Endothelial cell of umbilical vein (primary cell): ENCODE data around the gene CEP128. TPM values are rescaled to one million over a fixed set of nuclear protein-coding genes. Genes with fewer than 3 reads are reported as not detected.

Experiments used
- BruUV-seq: library from RNA; stranded (reverse); fragments of 400-500 nt; replicated peaks from 2 replicates; lab custom pipeline; 2021; lab: Mats Ljungman, UMichigan
- CTCF ChIA-PET: fragments of 300-600, 350-600 bp; sonication (Branson Sonifier 250); formaldehyde crosslinking; loops from one replicate; lab custom pipeline; 2021; ENCODE audit warnings: antibody characterized with exemption, inconsistent platforms; lab: Charles Lee
- POLR2A ChIA-PET: fragments of 300-600, 350-600 bp; sonication (Branson Sonifier 250); formaldehyde crosslinking; loops from one replicate; lab custom pipeline; 2021; ENCODE audit warnings: antibody characterized with exemption, inconsistent platforms; lab: Charles Lee
- DNase-seq: peaks from one replicate; pipeline ENCODE4 v3.0.0-alpha.2; 2011; ENCODE audit warnings: low read depth, low spot score
- FAIRE-seq: peaks from 2 replicates; lab custom pipeline; 2011; peaks lifted over from hg19 to GRCh38; lab: Jason Lieb, UNC
- H2AFZ ChIP-seq: 2 replicates; pipeline ENCODE4 v1.6.0; 2012; ENCODE audit warnings: low read depth, low read length, control low read depth, inconsistent platforms
- H3K27ac ChIP-seq: 2 replicates; pipeline ENCODE4 v1.5.1; 2011; ENCODE audit warnings: low read depth, mild to moderate bottlenecking, control low read depth, low read length, moderate library complexity; ENCODE audit not compliant: insufficient read depth
- H3K27me3 ChIP-seq, 2 experiments: 2 replicates each; pipeline versions ENCODE4 v1.6.0 to v1.6.1; 2011; ENCODE audit warnings: low read length in 2 of 2, mixed read lengths in 1 of 2; ENCODE audit not compliant: control insufficient read depth in 2 of 2, insufficient read depth in 2 of 2
- H3K36me3 ChIP-seq, 2 experiments: 2 replicates in 1 of 2; 3 replicates in 1 of 2; pipeline ENCODE4 v1.5.1; 2011; ENCODE audit warnings: low read length in 2 of 2, mild to moderate bottlenecking in 1 of 2, moderate library complexity in 1 of 2; ENCODE audit not compliant: control insufficient read depth in 2 of 2, insufficient read depth in 2 of 2; ENCODE audit errors: extremely low read depth in 1 of 2
- H3K4me1 ChIP-seq: 3 replicates; pipeline ENCODE4 v1.5.1; 2011; ENCODE audit warnings: mild to moderate bottlenecking, low read length; ENCODE audit not compliant: control insufficient read depth, insufficient read depth; ENCODE audit errors: extremely low read depth
- H3K4me2 ChIP-seq: 2 replicates; pipeline ENCODE4 v1.6.1; 2011; ENCODE audit warnings: low read length, control low read depth, mixed read lengths; ENCODE audit not compliant: insufficient read depth
- H3K4me3 ChIP-seq, 3 experiments: fragments of 200-600 bp in 1 of 3; sonication (generic), shearing (Covaris generic) in 1 of 3; replicated peaks in 1 of 3; 2 replicates each; pipeline ENCODE4 v1.5.1; 2011 to 2016; ENCODE audit warnings: control low read depth in 3 of 3, low read length in 3 of 3, mild to moderate bottlenecking in 2 of 3, inconsistent platforms in 1 of 3, low read depth in 1 of 3, moderate library complexity in 1 of 3; ENCODE audit not compliant: insufficient read depth in 1 of 3
- H3K79me2 ChIP-seq: 2 replicates; pipeline ENCODE4 v1.6.0; 2012; ENCODE audit warnings: low read length, inconsistent platforms; ENCODE audit not compliant: control insufficient read depth, insufficient read depth
- H3K9ac ChIP-seq: replicated peaks from 2 replicates; pipeline ENCODE3; 2011; ENCODE audit warnings: low read length, control low read depth; ENCODE audit not compliant: insufficient read depth; ENCODE audit errors: extremely low read depth
- H3K9me1 ChIP-seq: replicated peaks from 3 replicates; pipeline ENCODE4 v1.6.0; 2011; ENCODE audit warnings: mild to moderate bottlenecking, low read length; ENCODE audit not compliant: control insufficient read depth, insufficient read depth; ENCODE audit errors: extremely low read depth
- H3K9me3 ChIP-seq: replicated peaks from 2 replicates; pipeline ENCODE4 v1.5.1; 2012; ENCODE audit warnings: low read length, inconsistent platforms; ENCODE audit not compliant: control insufficient read depth, insufficient read depth
- H4K20me1 ChIP-seq: replicated peaks from 2 replicates; pipeline ENCODE3; 2011; ENCODE audit warnings: mild to moderate bottlenecking, low read length; ENCODE audit not compliant: control insufficient read depth, insufficient read depth; ENCODE audit errors: extremely low read depth
- CTCF ChIP-seq, 2 donors: IDR thresholded peaks; 1 replicate in 1 of 2; 2 replicates in 1 of 2; pipeline ENCODE4 v1.5.1; 2011; ENCODE audit warnings: low read length in 2 of 2, mild to moderate bottlenecking in 2 of 2, moderate library complexity in 2 of 2, control low read depth in 1 of 2, inconsistent platforms in 1 of 2, low read depth in 1 of 2; ENCODE audit not compliant: insufficient read depth in 1 of 2; ENCODE audit errors: extremely low read depth in 1 of 2
- EZH2 ChIP-seq: IDR thresholded peaks from 2 replicates; pipeline ENCODE4 v1.6.1; 2012; ENCODE audit warnings: borderline replicate concordance, low read depth, mild to moderate bottlenecking, moderate library complexity, low read length, inconsistent platforms; ENCODE audit not compliant: severe bottlenecking
- FOS ChIP-seq: IDR thresholded peaks from 2 replicates; pipeline ENCODE4 v1.6.1; 2011; ENCODE audit warnings: mild to moderate bottlenecking, low read length, moderate library complexity, borderline replicate concordance; ENCODE audit not compliant: insufficient read depth
- GATA2 ChIP-seq: IDR thresholded peaks from 2 replicates; pipeline ENCODE4 v1.7.0; 2011; ENCODE audit warnings: low read depth, mild to moderate bottlenecking, moderate library complexity, mixed read lengths, low read length; ENCODE audit not compliant: insufficient read length, insufficient read depth
- JUN ChIP-seq: IDR thresholded peaks from 2 replicates; pipeline ENCODE4 v1.6.1; 2011; ENCODE audit warnings: borderline replicate concordance, low read depth; ENCODE audit not compliant: insufficient read length, insufficient read depth
- MAX ChIP-seq: IDR thresholded peaks from 2 replicates; pipeline ENCODE4 v1.6.1; 2011; ENCODE audit not compliant: insufficient read depth, insufficient read length
- MYC ChIP-seq: IDR thresholded peaks from one replicate; pipeline ENCODE4 v1.6.1; 2011; ENCODE audit warnings: mild to moderate bottlenecking, low read depth, low read length
- POLR2A ChIP-seq: IDR thresholded peaks from 2 replicates; pipeline ENCODE4 v1.6.1; 2012; ENCODE audit warnings: low read depth, mild to moderate bottlenecking, control low read depth, low read length
- POLR2AphosphoS5 ChIP-seq: IDR thresholded peaks from 2 replicates; pipeline ENCODE4 v1.6.1; 2012; ENCODE audit warnings: low read depth, mild to moderate bottlenecking, control low read depth, low read length, moderate library complexity; ENCODE audit not compliant: insufficient read depth
- dilution Hi-C: fragments of 300-500 bp; cut with MboI; formaldehyde crosslinking; loops from one replicate; pipeline ENCODE4 v1.15.0; 2019; ENCODE audit warnings: low sequenced_read_pairs; ENCODE audit not compliant: extremely low pct_ligation_motif_present
- intact Hi-C: fragments of 100-400 bp; cut with micrococcal nuclease; formaldehyde crosslinking; loops from one replicate; pipeline ENCODE4 v1.10.0; 2022
- polyA plus RNA-seq, 4 experiments: library from polyadenylated mRNA; depleted of rRNA in 3 of 4; stranded (reverse) in 3 of 4; unstranded in 1 of 4; fragments of >200 nt; gene quantifications; 2 replicates each; pipeline versions ENCODE4 v1.2.1 to v1.2.3, GENCODE V29; 2011 to 2012; ENCODE audit warnings: missing spikeins in 1 of 4
- total RNA-seq: library from RNA; stranded (reverse); gene quantifications from 2 replicates; pipeline ENCODE4 v1.2.3, GENCODE V29; 2021

Gene CEP128
- total and polyA plus RNA-seq, 2 donors (not counting 3 experiments of a cell fraction or from before 2014, with no cell fraction given): 0.91 to 23.7 TPM

- Histone ChIP-seq H2AFZ (no peak overlapping the region), H4K20me1 (no peaks in the 10 kb centered on the region), H3K9me1 (no peaks in the 10 kb centered on the region), H3K36me3 (no peaks in the 10 kb centered on the region), H3K27me3 (no peaks in the 10 kb centered on the region), H3K9ac (no peak overlapping the region), H3K27ac (no peak overlapping the region), H3K79me2 (no peaks in the 10 kb centered on the region), H3K4me3 (no peak overlapping the region), H3K9me3 (no peaks in the 10 kb centered on the region), H3K4me1 (no peaks in the 10 kb centered on the region), H3K4me2 (no peak overlapping the region)
- intact Hi-C loops: no loop called here
- FAIRE-seq (no peak), DNase-seq (no peak)
- no peak for TF ChIP-seq EZH2
- TF ChIP-seq CTCF (IDR thresholded peaks at IDR 0.05; ENCODE audit: extremely low read depth in 1 of 2, insufficient read depth in 1 of 2, low read depth in 1 of 2, low read length in 2 of 2): no peak
- TF ChIP-seq FOS: no peak
- TF ChIP-seq GATA2: no peak
- no peak for TF ChIP-seq POLR2AphosphoS5
- no peak for TF ChIP-seq MAX
- no peak for TF ChIP-seq JUN
- TF ChIP-seq POLR2A: no peak
- TF ChIP-seq MYC: no peak
- no TSS peak for BruUV-seq
- CTCF ChIA-PET: interaction anchor here (1.8 to 1.9 kb wide), 2 partner anchors 10 to 21 kb away, joined by 4 read pairs; no protein-coding TSS in a partner anchor
- dilution Hi-C loops: no loop called here
- POLR2A ChIA-PET: no interaction called here
These were observed 447.9 kb downstream of the CEP128 start for GRCh38 chr14:80493620-80494019.
